H1 (cell line): ENCODE results near the gene MFAP3L. TPM values are rescaled to one million over a fixed set of nuclear protein-coding genes. Genes with fewer than 3 reads are reported as not detected.

ENCODE experiments used
- ATF2 ChIP-seq: IDR thresholded peaks from 2 replicates; pipeline ENCODE4 v1.6.1; 2012; ENCODE audit warnings: low read length, inconsistent platforms
- CTCF ChIP-seq, 3 experiments: IDR thresholded peaks; 1 replicate in 2 of 3; 2 replicates in 1 of 3; pipeline versions ENCODE4 v1.5.1 to v1.6.1; 2011; ENCODE audit warnings: low read length in 3 of 3, mild to moderate bottlenecking in 3 of 3, inconsistent platforms in 2 of 3, low read depth in 1 of 3, moderate library complexity in 1 of 3; ENCODE audit not compliant: insufficient read depth in 1 of 3; ENCODE audit errors: control extremely low read depth in 1 of 3
- SP2 ChIP-seq: IDR thresholded peaks from 2 replicates; pipeline ENCODE4 v1.6.1; 2012; ENCODE audit warnings: mild to moderate bottlenecking, low read length, inconsistent platforms
- polyA plus RNA-seq, 7 experiments: library from polyadenylated mRNA; depleted of rRNA in 3 of 7; stranded (reverse) in 5 of 7; unstranded in 2 of 7; fragments of >200 nt in 5 of 7; fragments of 200-250 nt in 2 of 7; gene quantifications; 1 replicate in 5 of 7; 2 replicates in 1 of 7; 4 replicates in 1 of 7; pipeline versions ENCODE4 v1.2.1 to v1.2.3, GENCODE V29; 2011 to 2013; ENCODE audit warnings: missing spikeins in 2 of 7, mixed read lengths in 2 of 7
- total RNA-seq: library from RNA; stranded (reverse); fragmentation: NEBNext Ultra II Directional; extraction: Animal tissue kit (Norgen Biotek cat#: 25700); gene quantifications from 2 replicates; pipeline ENCODE4 v1.2.1, GENCODE V29; 2021

The MFAP3L gene
- total and polyA plus RNA-seq, 2 of the 8 experiments (the other 6 are each of a cell fraction or from before 2014, with no cell fraction given): 7.0 to 9.8 TPM

- no peak for TF ChIP-seq ATF2
- TF ChIP-seq SP2: no peak
- no peak for TF ChIP-seq CTCF (IDR thresholded peaks at IDR 0.05; ENCODE audit: control extremely low read depth in 1 of 3, insufficient read depth in 1 of 3, low read depth in 1 of 3, low read length in 3 of 3)
These were observed 37.9 kb downstream of the MFAP3L start (continued) for GRCh38 chr4:169988252-169988651.
